GM12878 (cell line): ENCODE results near the gene ARL4D. TPM values are rescaled to one million over a fixed set of nuclear protein-coding genes. Genes with fewer than 3 reads are reported as not detected.

Source experiments
- BACH1 ChIP-seq: fragments of 450-650 bp; IDR thresholded peaks from 2 replicates; pipeline ENCODE4 v1.6.1; 2017; ENCODE audit warnings: mild to moderate bottlenecking, borderline replicate concordance
- BCL11A ChIP-seq: IDR thresholded peaks from 2 replicates; pipeline ENCODE4 v1.6.1; 2011; ENCODE audit warnings: low read depth, low read length
- BCLAF1 ChIP-seq: fragments of 450-650 bp; IDR thresholded peaks from 2 replicates; pipeline ENCODE4 v1.6.1; 2017; ENCODE audit warnings: antibody characterized with exemption, mild to moderate bottlenecking, moderate library complexity
- BRCA1 ChIP-seq: IDR thresholded peaks from 2 replicates; pipeline ENCODE4 v1.6.1; 2011; ENCODE audit warnings: low read depth, low read length, improper control_type of control experiment
- CHD1 ChIP-seq: IDR thresholded peaks from 2 replicates; pipeline ENCODE4 v1.6.1; 2012; ENCODE audit warnings: low read depth, low read length, improper control_type of control experiment
- CREM ChIP-seq: IDR thresholded peaks from 2 replicates; pipeline ENCODE4 v1.6.1; 2014; ENCODE audit warnings: antibody characterized with exemption, low read depth
- E2F4 ChIP-seq: IDR thresholded peaks from 2 replicates; pipeline ENCODE4 v1.6.1; 2012; ENCODE audit warnings: low read depth, low read length, improper control_type of control experiment
- FOS ChIP-seq: IDR thresholded peaks from 3 replicates; pipeline ENCODE4 v1.6.1; 2011; ENCODE audit warnings: borderline replicate concordance; ENCODE audit not compliant: insufficient read length; ENCODE audit errors: extremely low read depth
- HDAC2 ChIP-seq: fragments of 200-600 bp; sonication (generic); IDR thresholded peaks from 2 replicates; pipeline ENCODE4 v1.6.1; 2017
- HDAC6 ChIP-seq: fragments of 200-600 bp; sonication (generic); IDR thresholded peaks from one replicate; pipeline ENCODE4 v1.8.0; 2017; ENCODE audit warnings: antibody characterized with exemption; ENCODE audit not compliant: unreplicated experiment
- IRF3 ChIP-seq: fragments of 450-650 bp; IDR thresholded peaks from 2 replicates; pipeline ENCODE4 v1.6.1; 2014; ENCODE audit warnings: mild to moderate bottlenecking
- JUNB ChIP-seq: IDR thresholded peaks from 2 replicates; pipeline ENCODE4 v1.6.1; 2016; ENCODE audit warnings: antibody characterized with exemption, mild to moderate bottlenecking
- JUND ChIP-seq: IDR thresholded peaks from 2 replicates; pipeline ENCODE4 v1.6.1; 2012; ENCODE audit warnings: low read depth, mild to moderate bottlenecking, low read length, improper control_type of control experiment, moderate library complexity
- MXI1 ChIP-seq: fragments of 150-350 bp; IDR thresholded peaks from 2 replicates; pipeline ENCODE4 v1.6.1; 2011; ENCODE audit warnings: low read depth, mild to moderate bottlenecking, inconsistent platforms, low read length, improper control_type of control experiment
- NBN ChIP-seq: fragments of 450-650 bp; IDR thresholded peaks from 2 replicates; pipeline ENCODE4 v1.6.1; 2016
- NR2F1 ChIP-seq: fragments of 450-650 bp; conservative IDR thresholded peaks from 2 replicates; pipeline ENCODE4 v1.6.1; 2017; ENCODE audit warnings: mild to moderate bottlenecking
- PAX5 ChIP-seq: IDR thresholded peaks from 2 replicates; pipeline ENCODE4 v1.6.1; 2011; ENCODE audit warnings: low read depth, low read length, borderline replicate concordance
- RUNX3 ChIP-seq: IDR thresholded peaks from 2 replicates; pipeline ENCODE4 v1.6.1; 2012; ENCODE audit warnings: low read length, inconsistent platforms
- SMC3 ChIP-seq: IDR thresholded peaks from 2 replicates; pipeline ENCODE4 v1.6.1; 2011; ENCODE audit warnings: low read length, improper control_type of control experiment, borderline replicate concordance
- SREBF1 ChIP-seq: IDR thresholded peaks from 2 replicates; pipeline ENCODE4 v1.6.1; 2012; ENCODE audit warnings: mild to moderate bottlenecking, low read length
- TBL1XR1 ChIP-seq: IDR thresholded peaks from 2 replicates; pipeline ENCODE4 v1.6.1; 2012; ENCODE audit warnings: low read depth, low read length, improper control_type of control experiment
- ZBTB4 ChIP-seq: fragments of 450-650 bp; formaldehyde crosslinking; IDR thresholded peaks from 2 replicates; pipeline ENCODE4 v1.4.0; 2022; ENCODE audit warnings: mild to moderate bottlenecking, moderate library complexity
- polyA plus RNA-seq, 11 experiments: library from polyadenylated mRNA; depleted of rRNA in 4 of 11; unstranded in 6 of 11; stranded (reverse) in 5 of 11; fragments of >200 nt; fragmentation: Nextera tagmentation in 4 of 11; fragmentation: Illumina TruSeq in 1 of 11; extraction: Ambion mirVana in 4 of 11; extraction: Trizol in 1 of 11; gene quantifications; 1 replicate in 1 of 11; 2 replicates in 10 of 11; pipeline versions ENCODE4 v1.2.1 to v1.2.3, GENCODE V29; 2011 to 2016; ENCODE audit warnings: inconsistent platforms in 2 of 11, missing spikeins in 2 of 11, low read depth in 1 of 11
- total RNA-seq, 4 experiments: library from RNA; depleted of rRNA in 3 of 4; stranded (reverse); fragments of >200 nt in 3 of 4; fragmentation: Illumina TruSeq in 1 of 4; extraction: Trizol in 1 of 4; gene quantifications; 2 replicates each; pipeline versions ENCODE4 v1.2.1 to v1.2.3, GENCODE V29; 2013 to 2021

Gene ARL4D
- total and polyA plus RNA-seq, 10 of the 15 experiments (the other 5 are each of a cell fraction or from before 2014, with no cell fraction given) = 0.10 to 1.5 (median 0.75) TPM

GRCh38 chr17:43368740-43369506 is 29.9 kb upstream of the ARL4D start (continued):
- TF ChIP-seq HDAC6 (no peak), FOS (no peak), BACH1 (peak; percentile 27; the same call in 1 of the 2 replicates), NR2F1 (0 out of 2 replicates have a peak, but pooled peaks have one; percentile 23), CREM (no peak), PAX5 (no peak), JUNB (no peak), BCLAF1 (no peak), HDAC2 (no peak), MXI1 (no peak), TBL1XR1 (no peak), JUND (no peak), NBN (peak; percentile 33; the same call in 1 of the 2 replicates), E2F4 (no peak), SMC3 (no peak), BCL11A (0 out of 2 replicates have a peak, but pooled peaks have one; percentile 6), CHD1 (no peak), IRF3 (no peak), ZBTB4 (CRISPR knock-in tag) (peak; percentile 43; the same call in 1 of the 2 replicates), BRCA1 (no peak), SREBF1 (no peak), RUNX3 (no peak)
